Gastrocnemius medialis (tissue), 4 donors: ENCODE results near the gene MEF2A. TPM values are rescaled to one million over a fixed set of nuclear protein-coding genes. Genes with fewer than 3 reads are reported as not detected.

Source experiments
- ATAC-seq, 2 donors: fragments of 150-250 bp; one replicate each; pipeline ENCODE4 v1.9.1; 2016
- DNase-seq, 2 donors: peaks; one replicate each; pipeline ENCODE4 v3.0.0-alpha.2; 2019
- H3K27ac ChIP-seq, 4 donors: fragments of 200-600 bp; sonication (generic); 1 replicate in 1 of 4; 2 replicates in 3 of 4; pipeline ENCODE4 v1.5.1; 2016 to 2018; ENCODE audit warnings: mild to moderate bottlenecking in 2 of 4, moderate library complexity in 1 of 4
- H3K27me3 ChIP-seq, 3 donors: fragments of 200-600 bp; sonication (generic) in 2 of 3; 1 replicate in 1 of 3; 2 replicates in 2 of 3; pipeline versions ENCODE4 v1.5.1 to v1.6.0; 2016 to 2019; ENCODE audit warnings: mild to moderate bottlenecking in 1 of 3, moderate library complexity in 1 of 3
- H3K36me3 ChIP-seq, 2 donors: fragments of 200-600 bp; sonication (generic) in 1 of 2; one replicate each; pipeline ENCODE4 v1.5.1; 2017 to 2018
- H3K4me1 ChIP-seq, 2 donors: fragments of 200-600 bp; sonication (generic) in 1 of 2; one replicate each; pipeline ENCODE4 v1.5.1; 2016 to 2017; ENCODE audit warnings: mild to moderate bottlenecking in 2 of 2
- H3K4me3 ChIP-seq, 4 donors: fragments of 200-600 bp; sonication (generic) in 3 of 4; 1 replicate in 1 of 4; 2 replicates in 3 of 4; pipeline ENCODE4 v1.5.1; 2016 to 2019; ENCODE audit warnings: mild to moderate bottlenecking in 2 of 4
- H3K9me3 ChIP-seq, 3 donors: fragments of 200-600 bp; sonication (generic) in 2 of 3; 1 replicate in 1 of 3; 2 replicates in 2 of 3; pipeline ENCODE4 v1.5.1; 2016 to 2019
- CTCF ChIP-seq, 5 experiments: fragments of 450-650 bp in 3 of 5; fragments of 200-600 bp in 2 of 5; sonication (generic) in 2 of 5; IDR thresholded peaks in 4 of 5; conservative IDR thresholded peaks in 1 of 5; 1 replicate in 4 of 5; 2 replicates in 1 of 5; pipeline ENCODE4 v1.5.1; 2016 to 2019; ENCODE audit warnings: antibody characterized with exemption in 5 of 5, mild to moderate bottlenecking in 3 of 5, moderate library complexity in 3 of 5
- POLR2A ChIP-seq, 2 donors: fragments of 450-650 bp; IDR thresholded peaks; one replicate each; pipeline ENCODE4 v1.6.1; 2017; ENCODE audit warnings: antibody characterized with exemption in 2 of 2, mild to moderate bottlenecking in 2 of 2, moderate library complexity in 2 of 2
- in situ Hi-C, 4 donors: fragments of 200-750 bp; cut with MboI; loops; one replicate each; pipeline versions ENCODE4 v1.15.0 to v1.8.0; 2017; ENCODE audit warnings: low sequenced_read_pairs in 4 of 4
- intact Hi-C: fragments of 100-400 bp; cut with DNase I; formaldehyde crosslinking; loops from one replicate; pipeline ENCODE4 v1.15.1; 2023; ENCODE audit warnings: low total_unique reads
- total RNA-seq, 4 donors: library from RNA; depleted of rRNA; stranded (reverse); fragments of >200 nt; gene quantifications; one replicate each; pipeline versions ENCODE4 v1.1.0 to v1.2.3, GENCODE V29; 2016

MEF2A gene
- total RNA-seq, 4 donors from 2014 or later, result 66.9 to 128 (median 107) TPM

GRCh38 chr15:99731336-99732123 lies 165.7 kb downstream of the MEF2A start:
- peak overlapping the region in 3 of 4 donors; percentile 76 to 98 (median 78) for H3K4me3 ChIP-seq

GRCh38 chr15:99732124-99732750 lies 166.5 kb downstream of the MEF2A start:
- Histone ChIP-seq H3K4me1 (peaks cover 38 to 45% of the 10 kb centered on the region in 2 donors), H3K27me3 (no peaks in the 10 kb centered on the region), H3K27ac (peak overlapping the region; percentile 85 to 94 (median 90)), H3K4me3 (peak overlapping the region; percentile 76 to 98 (median 84)), H3K9me3 (no peaks in the 10 kb centered on the region), H3K36me3 (no peaks in the 10 kb centered on the region)
- no peak for TF ChIP-seq CTCF (IDR thresholded peaks at IDR 0.05 in 4 of 5, conservative IDR thresholded peaks at IDR 0.05 in 1 of 5)
- TF ChIP-seq POLR2A (IDR thresholded peaks at IDR 0.05), result no peak
- intact Hi-C loops (loop anchor here (2.0 to 10.0 kb wide), 5 partner anchors 13 to 607 kb away; partner anchors contain the start of gene MEF2A), in situ Hi-C loops (loop anchor here in 2 of 4 donors (25.0 kb wide), 1 partner anchor 620 kb away; the partner anchor contains the start of gene SYNM (in 2 of the 2))
- ATAC-seq (peak; percentile 28 to 39), DNase-seq (no peak)

More at GRCh38 chr15:99731336-99732123, 165.7 kb downstream of the MEF2A start:
- Histone ChIP-seq H3K36me3 (no peaks in the 10 kb centered on the region), H3K27me3 (no peaks in the 10 kb centered on the region), H3K9me3 (no peaks in the 10 kb centered on the region), H3K4me1 (peaks cover 38 to 46% of the 10 kb centered on the region in 2 donors), H3K27ac (peak overlapping the region; percentile 85 to 94 (median 90))
- in situ Hi-C loops, result loop anchor here in 2 of 4 donors (25.0 kb wide), 1 partner anchor 619 kb away; the partner anchor contains the start of gene SYNM (in 2 of the 2)
- TF ChIP-seq CTCF (IDR thresholded peaks at IDR 0.05 in 4 of 5, conservative IDR thresholded peaks at IDR 0.05 in 1 of 5) (no peak), POLR2A (IDR thresholded peaks at IDR 0.05) (no peak)
- intact Hi-C loops, result loop anchor here (2.0 to 10.0 kb wide), 5 partner anchors 13 to 607 kb away; partner anchors contain the start of gene MEF2A
- no peak for ATAC-seq
- DNase-seq, result no peak

GRCh38 chr15:99732751-99733267 lies 167.0 kb downstream of the MEF2A start:
- peak overlapping the region; percentile 85 to 94 (median 90) for H3K27ac ChIP-seq
- in situ Hi-C loops, result loop anchor here in 2 of 4 donors (25.0 kb wide), 1 partner anchor 621 kb away; the partner anchor contains the start of gene SYNM (in 2 of the 2)

More at GRCh38 chr15:99732751-99733267, 167.0 kb downstream of the MEF2A start:
- DNase-seq (peak in 1 of 2 donors; percentile 48), ATAC-seq (peak; percentile 41 to 47)
- Histone ChIP-seq H3K4me1 (peaks cover 33 to 39% of the 10 kb centered on the region in 2 donors), H3K4me3 (peak overlapping the region; percentile 76 to 98 (median 84)), H3K27me3 (no peaks in the 10 kb centered on the region), H3K36me3 (no peaks in the 10 kb centered on the region), H3K9me3 (no peaks in the 10 kb centered on the region)
- TF ChIP-seq CTCF (IDR thresholded peaks at IDR 0.05 in 4 of 5, conservative IDR thresholded peaks at IDR 0.05 in 1 of 5) (no peak), POLR2A (IDR thresholded peaks at IDR 0.05) (no peak)
- intact Hi-C loops, result loop anchor here (2.0 to 10.0 kb wide), 5 partner anchors 14 to 608 kb away; partner anchors contain the start of gene MEF2A
